H9 (cell line): ENCODE results near the gene CRYM. TPM values are rescaled to one million over a fixed set of nuclear protein-coding genes. Genes with fewer than 3 reads are reported as not detected.
"Not testable (repeated sequence)": the region's sequence is repeated elsewhere in the genome, so short reads cannot be mapped to it uniquely, and the experiment has no call there.

Experiments used
- DNase-seq: peaks from one replicate; pipeline ENCODE4 v3.0.0-alpha.2; 2017
- H2AFZ ChIP-seq: one replicate; pipeline ENCODE4 v1.6.1; 2013; ENCODE audit warnings: mild to moderate bottlenecking, low read length, control low read depth, moderate library complexity
- H2AK5ac ChIP-seq: 2 replicates; pipeline ENCODE4 v1.6.1; 2013; ENCODE audit warnings: low read length, control low read depth, mixed read lengths; ENCODE audit not compliant: insufficient read length
- H2BK120ac ChIP-seq: one replicate; pipeline ENCODE4 v1.6.1; 2013; ENCODE audit warnings: low read depth, mild to moderate bottlenecking, low read length, control low read depth, inconsistent platforms; ENCODE audit not compliant: poor library complexity, severe bottlenecking
- H2BK12ac ChIP-seq: 2 replicates; pipeline ENCODE4 v1.6.1; 2013; ENCODE audit warnings: low read length, control low read depth, mixed read lengths, low read depth; ENCODE audit not compliant: insufficient read length
- H2BK15ac ChIP-seq: 2 replicates; pipeline ENCODE4 v1.6.1; 2013; ENCODE audit warnings: low read depth, low read length, control low read depth
- H2BK20ac ChIP-seq: one replicate; pipeline ENCODE4 v1.6.1; 2013; ENCODE audit warnings: low read depth, mild to moderate bottlenecking, low read length, control low read depth, inconsistent platforms; ENCODE audit not compliant: poor library complexity, severe bottlenecking
- H2BK5ac ChIP-seq: 2 replicates; pipeline ENCODE4 v1.6.1; 2013; ENCODE audit warnings: low read length, control low read depth, mixed read lengths; ENCODE audit not compliant: insufficient read length
- H3K14ac ChIP-seq: 2 replicates; pipeline ENCODE4 v1.6.1; 2013; ENCODE audit warnings: low read length, control low read depth; ENCODE audit not compliant: insufficient read depth
- H3K18ac ChIP-seq: 2 replicates; pipeline ENCODE4 v1.6.1; 2013; ENCODE audit warnings: low read depth, mild to moderate bottlenecking, mixed read lengths, low read length, control low read depth; ENCODE audit not compliant: insufficient read length
- H3K23ac ChIP-seq: 2 replicates; pipeline ENCODE4 v1.6.1; 2013; ENCODE audit warnings: low read length, control low read depth, mixed read lengths, low read depth; ENCODE audit not compliant: insufficient read length
- H3K23me2 ChIP-seq: 2 replicates; pipeline ENCODE4 v1.6.1; 2013; ENCODE audit warnings: low read depth, mild to moderate bottlenecking, mixed read lengths, low read length, control low read depth; ENCODE audit not compliant: insufficient read length, poor library complexity, severe bottlenecking
- H3K27ac ChIP-seq: 2 replicates; pipeline ENCODE4 v1.5.1; 2013; ENCODE audit warnings: low read length, control low read depth, mixed read lengths, low read depth; ENCODE audit not compliant: insufficient read length
- H3K27me3 ChIP-seq: 2 replicates; pipeline ENCODE4 v1.6.1; 2013; ENCODE audit warnings: low read length, control low read depth, inconsistent platforms; ENCODE audit not compliant: insufficient read depth
- H3K4ac ChIP-seq: 2 replicates; pipeline ENCODE4 v1.6.1; 2013; ENCODE audit warnings: low read depth, mild to moderate bottlenecking, control low read depth, inconsistent platforms, low read length, moderate library complexity
- H3K4me1 ChIP-seq: 2 replicates; pipeline ENCODE4 v1.6.1; 2013; ENCODE audit warnings: low read length, control low read depth, inconsistent platforms; ENCODE audit not compliant: insufficient read depth
- H3K4me2 ChIP-seq: 2 replicates; pipeline ENCODE4 v1.6.1; 2013; ENCODE audit warnings: low read length, control low read depth, mixed read lengths; ENCODE audit not compliant: insufficient read length, insufficient read depth
- H3K56ac ChIP-seq: 2 replicates; pipeline ENCODE4 v1.6.1; 2013; ENCODE audit warnings: low read depth, mild to moderate bottlenecking, mixed read lengths, low read length, control low read depth; ENCODE audit not compliant: insufficient read length
- H3K79me1 ChIP-seq: 2 replicates; pipeline ENCODE4 v1.6.1; 2013; ENCODE audit warnings: low read depth, mild to moderate bottlenecking, moderate library complexity, low read length, control low read depth, inconsistent platforms; ENCODE audit not compliant: insufficient read depth, poor library complexity, severe bottlenecking
- H3K79me2 ChIP-seq: 2 replicates; pipeline ENCODE4 v1.6.1; 2013; ENCODE audit warnings: low read length, control low read depth, inconsistent platforms; ENCODE audit not compliant: insufficient read depth
- H3K9ac ChIP-seq: 2 replicates; pipeline ENCODE4 v1.6.1; 2013; ENCODE audit warnings: low read length, control low read depth, mixed read lengths; ENCODE audit not compliant: insufficient read length; ENCODE audit errors: extremely low read depth
- H3K9me3 ChIP-seq: one replicate; pipeline ENCODE4 v1.6.1; 2013; ENCODE audit warnings: low read depth, low read length, inconsistent platforms; ENCODE audit not compliant: control insufficient read depth
- H3T11ph ChIP-seq: one replicate; pipeline ENCODE4 v1.6.1; 2013; ENCODE audit warnings: mild to moderate bottlenecking, low read length, control low read depth, inconsistent platforms
- H4K20me1 ChIP-seq: one replicate; pipeline ENCODE4 v1.6.1; 2013; ENCODE audit not compliant: control insufficient read depth, insufficient read length, insufficient read depth
- H4K5ac ChIP-seq: 2 replicates; pipeline ENCODE4 v1.6.1; 2013; ENCODE audit warnings: low read depth, mild to moderate bottlenecking, mixed read lengths, low read length, control low read depth; ENCODE audit not compliant: insufficient read length
- H4K8ac ChIP-seq: replicated peaks from 2 replicates; pipeline ENCODE4 v1.6.1; 2013; ENCODE audit warnings: low read length, control low read depth, mixed read lengths, low read depth; ENCODE audit not compliant: insufficient read length
- H4K91ac ChIP-seq: 2 replicates; pipeline ENCODE4 v1.6.1; 2013; ENCODE audit warnings: low read depth, mild to moderate bottlenecking, moderate library complexity, mixed read lengths, low read length, control low read depth; ENCODE audit not compliant: insufficient read length
- H3K27ac Mint-ChIP-seq, 3 experiments: 2 replicates in 2 of 3; 3 replicates in 1 of 3; pipeline ENCODE4 v1.8.0; 2020 to 2021; ENCODE audit warnings: mixed read lengths in 3 of 3, mild to moderate bottlenecking in 1 of 3, moderate library complexity in 1 of 3
- H3K27me3 Mint-ChIP-seq: 2 replicates; pipeline ENCODE4 v1.8.0; 2021; ENCODE audit warnings: low read depth, mild to moderate bottlenecking, moderate library complexity, mixed read lengths
- H3K36me3 Mint-ChIP-seq, 3 experiments: 2 replicates in 2 of 3; 3 replicates in 1 of 3; pipeline ENCODE4 v1.8.0; 2020 to 2021; ENCODE audit warnings: low read depth in 3 of 3, mixed read lengths in 3 of 3; ENCODE audit not compliant: insufficient read depth in 1 of 3
- H3K4me1 Mint-ChIP-seq, 2 experiments: 2 replicates each; pipeline ENCODE4 v1.8.0; 2020; ENCODE audit warnings: mixed read lengths in 2 of 2
- H3K4me3 Mint-ChIP-seq, 2 experiments: 2 replicates in 1 of 2; 3 replicates in 1 of 2; pipeline ENCODE4 v1.8.0; 2020 to 2021; ENCODE audit warnings: mild to moderate bottlenecking in 2 of 2, mixed read lengths in 2 of 2, moderate library complexity in 1 of 2
- H3K9me3 Mint-ChIP-seq, 2 experiments: 2 replicates in 1 of 2; 3 replicates in 1 of 2; pipeline ENCODE4 v1.8.0; 2020; ENCODE audit warnings: mild to moderate bottlenecking in 2 of 2, mixed read lengths in 2 of 2, moderate library complexity in 1 of 2
- CTCF ChIP-seq: fragments of 200-600 bp; sonication (generic); conservative IDR thresholded peaks from 3 replicates; pipeline ENCODE4 v1.8.0; 2021; ENCODE audit warnings: antibody characterized with exemption, mild to moderate bottlenecking
- WGBS: extraction: QIAGEN DNeasy Blood & Tissue Kit; methylation state at CpG from one replicate; pipeline ENCODE4 v1.1.7; 2013; ENCODE audit warnings: missing lambda C conversion rate, low lambda C conversion rate, mixed read lengths; ENCODE audit not compliant: insufficient read length; ENCODE audit errors: extremely low coverage; 5-methylcytosine and 5-hydroxymethylcytosine counted together
- total RNA-seq: library from RNA; stranded (reverse); gene quantifications from 2 replicates; pipeline ENCODE4 v1.2.1, GENCODE V29; 2021

The CRYM gene
- total RNA-seq, 1 experiment from 2014 or later, result 17.8 TPM

GRCh38 chr16:21324267-21324666 is 46.2 kb upstream of the CRYM start:
- no peaks in the 10 kb centered on the region for H3K27me3 ChIP-seq
- H3K4me1 ChIP-seq, result peaks cover 6% of the 10 kb centered on the region; the same call in 1 of the 2 replicates
- no peak overlapping the region for H2BK15ac ChIP-seq
- H3K4me2 ChIP-seq, result no peak overlapping the region
- no peak overlapping the region for H4K5ac ChIP-seq
- H2BK12ac ChIP-seq, result no peak overlapping the region
- H3K56ac ChIP-seq, result no peak overlapping the region
- no peak overlapping the region for H3K4ac ChIP-seq
- H3K4me1 Mint-ChIP-seq, result peaks cover 29 to 30% of the 10 kb centered on the region in 2 experiments
- no peak overlapping the region for H3K23ac ChIP-seq
- no peaks in the 10 kb centered on the region for H3K79me2 ChIP-seq
- no peaks in the 10 kb centered on the region for H4K20me1 ChIP-seq
- no peak overlapping the region for H3K9ac ChIP-seq
- H3K27ac Mint-ChIP-seq, result no peak overlapping the region
- no peak overlapping the region for H3K14ac ChIP-seq
- WGBS, result no CpG with 5 or more reads among the region's 4 CpGs
- peaks cover 3% of the 10 kb centered on the region for H3K27me3 Mint-ChIP-seq
- H3K9me3 ChIP-seq, result no peaks in the 10 kb centered on the region
- H3K23me2 ChIP-seq, result no peaks in the 10 kb centered on the region
- H3K36me3 Mint-ChIP-seq, result peaks cover 8 to 24% (median 12%) of the 10 kb centered on the region in 3 experiments; a peak in 5 of 7 replicates
- no peak overlapping the region for H2BK5ac ChIP-seq
- no peak overlapping the region for H3K4me3 Mint-ChIP-seq
- H4K91ac ChIP-seq, result no peak overlapping the region
- DNase-seq, result no peak
- no peak overlapping the region for H2AK5ac ChIP-seq
- H3K79me1 ChIP-seq, result no peaks in the 10 kb centered on the region
- no peak overlapping the region for H2BK120ac ChIP-seq
- H3K18ac ChIP-seq, result no peak overlapping the region
- no peak for TF ChIP-seq CTCF
- H3T11ph ChIP-seq, result no peak overlapping the region
- H3K27ac ChIP-seq, result no peak overlapping the region
- H4K8ac ChIP-seq, result no peak overlapping the region
- H2BK20ac ChIP-seq, result no peak overlapping the region
- peaks cover 12 to 17% of the 10 kb centered on the region in 2 experiments for H3K9me3 Mint-ChIP-seq
- H2AFZ ChIP-seq, result no peak overlapping the region

DNA sequence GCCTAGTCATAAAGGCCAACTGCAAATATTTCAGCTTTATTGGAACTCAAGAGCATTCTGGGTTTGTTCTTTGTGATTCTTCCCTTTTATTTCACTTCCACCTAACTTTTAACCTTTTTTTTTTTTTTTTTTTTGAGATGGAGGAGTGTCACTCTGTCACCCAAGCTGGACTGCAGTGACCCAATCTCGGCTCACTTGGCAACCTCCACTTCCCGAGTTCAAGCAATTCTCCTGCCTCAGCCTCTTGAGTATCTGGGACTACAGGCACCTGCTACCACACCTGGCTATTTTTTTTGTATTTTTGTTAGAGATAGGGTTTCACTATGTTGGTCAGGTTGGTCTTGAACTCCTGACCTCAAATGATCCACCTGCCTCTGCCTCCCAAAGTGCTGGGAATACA is 44.2 kb upstream of the CRYM start:
- H2AK5ac ChIP-seq, H3K27me3 Mint-ChIP-seq, H3K23me2 ChIP-seq, H4K5ac ChIP-seq, H4K8ac ChIP-seq, H3K14ac ChIP-seq, H3K9ac ChIP-seq, H3K4ac ChIP-seq, H3T11ph ChIP-seq, H3K9me3 ChIP-seq, H3K27me3 ChIP-seq, H2BK5ac ChIP-seq, H3K27ac Mint-ChIP-seq, H3K27ac ChIP-seq, H4K20me1 ChIP-seq, H3K23ac ChIP-seq, H3K4me1 ChIP-seq, H3K18ac ChIP-seq, H2AFZ ChIP-seq, H3K4me3 Mint-ChIP-seq, H3K56ac ChIP-seq, H4K91ac ChIP-seq, H3K79me2 ChIP-seq, H2BK12ac ChIP-seq, H3K4me2 ChIP-seq, H3K79me1 ChIP-seq, H2BK120ac ChIP-seq, H2BK20ac ChIP-seq, DNase-seq, H2BK15ac ChIP-seq: not testable (repeated sequence)
- H3K9me3 Mint-ChIP-seq, result peaks cover 4 to 10% of the 10 kb centered on the region in 2 experiments
- H3K36me3 Mint-ChIP-seq, result peaks cover 4 to 16% (median 6%) of the 10 kb centered on the region in 3 experiments; a peak in 5 of 7 replicates
- peaks cover 11 to 16% of the 10 kb centered on the region in 2 experiments for H3K4me1 Mint-ChIP-seq
- no CpG with 5 or more reads among the region's 2 CpGs for WGBS
